K562 (cell line): ENCODE measurements around the gene ARL4D.

ENCODE experiments used
- E2F4 ChIP-seq: sonication (generic); formaldehyde crosslinking; IDR thresholded peaks from 2 replicates; pipeline ENCODE4 v1.8.0; 2022; ENCODE audit warnings: mild to moderate bottlenecking, low read depth, missing genetic modification reagents
- POLR2A ChIP-seq: fragments of 450-650 bp; conservative IDR thresholded peaks from 2 replicates; pipeline ENCODE4 v1.6.1; 2016
- POLR2AphosphoS5 ChIP-seq: IDR thresholded peaks from 2 replicates; pipeline ENCODE4 v1.6.1; 2011; ENCODE audit warnings: mild to moderate bottlenecking, low read depth, low read length, moderate library complexity; ENCODE audit not compliant: control insufficient read depth, insufficient read depth
- TF ChIP-seq, protein P1 (sequence below): sonication (generic); formaldehyde crosslinking; IDR thresholded peaks from 2 replicates; pipeline ENCODE4 v1.8.0; 2022; ENCODE audit warnings: missing genetic modification reagents, mild to moderate bottlenecking, borderline replicate concordance

DNA sequence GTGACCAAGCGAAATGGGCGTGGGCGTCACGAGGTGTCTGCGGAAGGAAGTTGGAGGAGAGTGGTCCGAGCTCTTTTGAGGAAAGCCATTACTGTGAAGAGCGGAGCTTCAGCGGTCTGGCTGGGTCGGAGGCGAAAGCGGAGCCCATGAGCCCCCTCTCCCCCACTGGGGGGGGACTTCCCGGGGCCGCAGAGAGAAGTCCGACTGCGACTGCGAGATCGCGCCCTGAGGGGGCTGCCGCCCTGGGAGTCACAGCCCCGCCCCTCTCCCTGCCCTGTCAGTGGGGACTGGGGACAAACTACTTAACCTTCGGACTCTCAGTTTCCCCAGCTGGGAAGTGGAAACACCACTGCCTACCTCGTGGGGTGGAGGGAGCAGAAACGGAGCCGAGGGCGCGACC is 20.0 kb upstream of the ARL4D start:
- TF ChIP-seq E2F4 (CRISPR knock-in tag) (no peak), POLR2A (no peak), POLR2AphosphoS5 (no peak)
- TF ChIP-seq, protein P1, sequence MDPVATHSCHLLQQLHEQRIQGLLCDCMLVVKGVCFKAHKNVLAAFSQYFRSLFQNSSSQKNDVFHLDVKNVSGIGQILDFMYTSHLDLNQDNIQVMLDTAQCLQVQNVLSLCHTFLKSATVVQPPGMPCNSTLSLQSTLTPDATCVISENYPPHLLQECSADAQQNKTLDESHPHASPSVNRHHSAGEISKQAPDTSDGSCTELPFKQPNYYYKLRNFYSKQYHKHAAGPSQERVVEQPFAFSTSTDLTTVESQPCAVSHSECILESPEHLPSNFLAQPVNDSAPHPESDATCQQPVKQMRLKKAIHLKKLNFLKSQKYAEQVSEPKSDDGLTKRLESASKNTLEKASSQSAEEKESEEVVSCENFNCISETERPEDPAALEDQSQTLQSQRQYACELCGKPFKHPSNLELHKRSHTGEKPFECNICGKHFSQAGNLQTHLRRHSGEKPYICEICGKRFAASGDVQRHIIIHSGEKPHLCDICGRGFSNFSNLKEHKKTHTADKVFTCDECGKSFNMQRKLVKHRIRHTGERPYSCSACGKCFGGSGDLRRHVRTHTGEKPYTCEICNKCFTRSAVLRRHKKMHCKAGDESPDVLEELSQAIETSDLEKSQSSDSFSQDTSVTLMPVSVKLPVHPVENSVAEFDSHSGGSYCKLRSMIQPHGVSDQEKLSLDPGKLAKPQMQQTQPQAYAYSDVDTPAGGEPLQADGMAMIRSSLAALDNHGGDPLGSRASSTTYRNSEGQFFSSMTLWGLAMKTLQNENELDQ, result no peak
